NOMO-1 (cell line): ENCODE measurements around the gene PTPN14.
A peak's percentile ranks its signal among the peaks of the same experiment; 100 is the strongest.

ENCODE experiments used
- DNase-seq, 2 experiments: peaks; one replicate each; lab custom pipeline; 2025; ENCODE audit not compliant: unreplicated experiment in 2 of 2; lab: John Stamatoyannopoulos, UW

PTPN14 gene

DNA sequence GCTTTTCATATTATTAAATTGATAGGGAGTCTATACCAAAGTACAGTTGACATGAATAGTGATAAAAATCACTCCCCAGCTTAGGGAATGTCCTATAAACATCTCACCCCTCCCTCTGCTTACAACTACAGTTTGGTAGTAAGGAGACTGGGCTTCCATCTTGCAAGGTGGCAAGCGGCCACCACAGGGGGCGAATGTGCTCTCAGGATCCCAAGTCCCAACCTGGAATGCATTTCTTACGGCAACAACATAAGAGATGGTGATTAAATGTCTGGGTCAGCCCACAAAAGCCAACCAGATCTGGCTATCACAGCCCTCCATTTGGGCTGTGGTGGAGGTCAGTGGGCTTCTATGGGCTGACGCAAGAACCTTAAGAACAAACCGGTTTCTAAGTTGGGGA lies 202.4 kb downstream of the PTPN14 start:
- DNase-seq, result no peak

DNA sequence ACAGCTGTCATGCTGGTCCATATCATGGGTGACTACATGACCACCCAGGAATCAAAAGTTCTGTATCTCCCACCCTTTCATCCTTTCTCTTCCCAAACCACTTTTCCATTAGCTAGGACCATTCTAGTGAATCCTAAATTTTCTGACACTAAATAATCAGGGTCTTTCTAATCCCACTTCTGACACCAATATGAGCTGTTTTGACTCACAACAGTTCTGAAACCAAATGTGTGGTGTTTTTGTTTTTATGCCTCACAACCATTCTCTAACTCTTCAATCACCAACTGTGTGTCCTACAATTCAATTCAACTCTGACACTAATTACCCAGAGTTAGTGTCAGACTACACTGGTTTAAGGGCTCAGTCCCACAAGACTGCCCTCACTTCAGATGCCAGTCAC lies 206.5 kb downstream of the PTPN14 start:
- no peak for DNase-seq

DNA sequence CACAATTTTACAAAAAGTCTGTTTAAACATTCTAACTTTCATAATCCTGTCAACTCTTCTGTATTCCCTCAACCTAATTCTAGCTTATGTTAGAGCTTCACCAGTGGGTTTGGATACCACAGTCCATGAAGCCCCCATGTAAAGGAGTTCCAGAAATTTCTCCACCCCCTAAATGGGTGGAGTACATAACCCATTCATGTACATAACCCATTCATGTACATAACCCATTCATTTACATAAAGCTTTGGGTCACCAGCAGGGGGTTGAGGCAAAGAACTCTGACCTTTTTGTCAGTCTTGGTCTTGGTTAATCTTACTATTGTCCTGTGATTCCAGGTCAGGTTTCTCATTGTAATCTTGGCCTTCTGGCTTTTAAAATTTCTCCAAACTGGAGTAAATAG lies 208.9 kb downstream of the PTPN14 start:
- no peak for DNase-seq

DNA sequence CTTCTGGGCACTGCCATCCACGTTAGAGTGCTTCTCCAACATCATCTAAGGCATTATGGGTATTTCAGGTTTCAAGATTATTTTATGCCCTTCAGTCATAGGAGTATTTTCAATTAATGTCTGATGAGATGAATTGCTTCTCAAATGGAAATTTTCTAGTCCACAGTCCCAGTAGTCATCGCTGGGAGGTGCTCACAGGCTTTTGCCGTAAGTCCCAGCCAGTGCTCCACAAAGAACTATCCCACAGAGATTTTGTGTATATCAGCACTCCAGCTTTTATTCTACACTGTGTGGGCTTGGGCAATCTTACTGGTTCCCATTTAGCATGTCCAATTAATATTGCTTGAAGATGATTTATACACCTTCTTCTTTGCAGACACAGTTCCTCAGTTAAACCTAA lies 209.5 kb downstream of the PTPN14 start:
- no peak for DNase-seq

DNA sequence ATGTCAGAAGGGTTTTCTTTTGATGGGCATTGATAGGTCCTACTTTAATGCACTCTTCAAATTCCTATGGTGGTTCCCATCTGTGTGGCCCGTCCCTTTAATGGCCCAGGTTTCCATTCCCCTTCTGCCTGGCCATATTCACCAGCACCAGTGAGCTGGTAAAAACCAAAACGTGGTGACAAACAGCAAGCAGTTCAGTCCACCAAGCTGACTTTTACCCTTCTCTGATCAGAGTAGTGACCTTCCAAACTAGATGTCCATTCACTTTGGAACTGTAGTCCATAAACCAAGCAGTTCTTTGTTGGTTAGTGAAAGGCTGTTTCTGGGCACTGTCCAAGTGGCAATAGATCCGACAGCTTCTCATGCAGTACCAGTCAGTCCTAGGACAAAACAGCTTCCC lies 209.9 kb downstream of the PTPN14 start:
- DNase-seq, result no peak

DNA sequence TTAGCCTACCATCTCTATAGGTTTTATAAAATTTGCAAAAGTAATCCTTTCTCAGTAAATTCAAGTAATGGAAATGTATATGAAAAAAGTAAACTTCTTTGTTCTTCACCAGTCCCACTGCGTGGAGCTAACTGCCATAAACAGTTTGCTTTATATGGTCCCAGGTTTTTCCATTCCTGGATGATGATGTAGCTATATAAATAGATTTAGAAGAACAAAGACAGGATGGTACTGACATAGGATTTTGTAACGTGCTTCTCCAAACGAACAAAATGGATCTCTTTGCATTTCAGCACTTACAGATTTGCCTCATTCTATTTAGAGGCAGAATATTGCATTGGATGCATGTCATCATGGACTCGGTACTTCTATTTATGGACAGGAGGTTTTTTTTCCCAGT lies 213.2 kb downstream of the PTPN14 start:
- no peak for DNase-seq

DNA sequence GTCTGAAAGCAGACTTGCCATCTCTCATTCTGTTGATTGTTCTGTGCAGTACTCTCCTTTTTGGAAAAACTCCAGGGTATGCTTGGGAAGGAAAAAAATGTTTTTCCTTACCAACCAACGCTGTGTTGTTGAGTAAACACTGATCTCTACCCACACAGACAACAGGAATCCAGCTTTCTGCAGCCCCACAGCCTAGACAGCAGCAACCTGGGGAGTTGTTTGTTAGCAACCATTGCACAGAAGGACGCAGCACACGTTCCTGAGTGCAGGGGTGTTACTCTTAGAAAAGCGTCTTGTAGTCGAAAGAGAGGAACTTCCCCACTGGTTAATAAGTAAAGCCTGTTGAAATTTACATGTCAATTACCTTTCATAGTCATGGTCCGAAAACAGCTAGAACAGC lies 213.9 kb downstream of the PTPN14 start:
- no peak for DNase-seq

DNA sequence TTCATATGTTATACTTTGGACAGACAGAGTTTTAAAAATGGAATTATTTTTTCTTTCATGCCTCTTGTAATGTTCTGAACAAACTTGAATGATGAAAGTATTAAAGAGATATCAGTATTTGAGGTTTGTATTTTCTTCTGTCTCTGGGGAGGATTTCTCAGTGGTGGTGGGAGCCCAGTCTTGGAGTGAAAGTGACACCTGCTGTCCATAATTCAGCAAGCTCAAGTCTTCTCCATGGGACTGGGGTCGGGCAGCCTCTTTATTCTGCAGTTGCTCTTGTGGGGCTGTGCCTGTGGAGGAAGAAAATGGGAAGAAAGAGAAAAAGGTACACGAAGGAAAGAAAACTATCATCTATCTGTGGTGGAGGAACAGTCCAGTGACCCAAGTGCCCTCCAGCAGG lies 214.4 kb downstream of the PTPN14 start:
- DNase-seq, result no peak

DNA sequence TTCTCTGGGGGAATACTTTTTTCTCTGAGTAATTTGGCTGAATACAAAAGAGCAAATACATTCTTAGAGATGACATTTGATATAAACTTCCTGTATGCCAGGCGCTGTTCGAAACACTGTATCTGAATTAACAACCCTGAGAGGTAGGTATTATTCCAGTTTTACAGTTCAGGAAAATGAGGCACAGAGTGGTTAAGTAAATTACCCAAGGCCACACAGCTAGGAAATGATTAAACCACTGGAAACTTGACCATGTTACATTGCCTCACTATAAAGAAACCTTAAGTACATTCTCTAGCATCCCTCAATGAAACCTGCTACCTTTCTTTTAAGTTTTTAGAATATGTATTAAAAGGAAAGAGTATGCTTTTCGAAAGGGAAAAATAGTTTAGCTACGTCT lies 215.8 kb downstream of the PTPN14 start:
- no peak for DNase-seq

DNA sequence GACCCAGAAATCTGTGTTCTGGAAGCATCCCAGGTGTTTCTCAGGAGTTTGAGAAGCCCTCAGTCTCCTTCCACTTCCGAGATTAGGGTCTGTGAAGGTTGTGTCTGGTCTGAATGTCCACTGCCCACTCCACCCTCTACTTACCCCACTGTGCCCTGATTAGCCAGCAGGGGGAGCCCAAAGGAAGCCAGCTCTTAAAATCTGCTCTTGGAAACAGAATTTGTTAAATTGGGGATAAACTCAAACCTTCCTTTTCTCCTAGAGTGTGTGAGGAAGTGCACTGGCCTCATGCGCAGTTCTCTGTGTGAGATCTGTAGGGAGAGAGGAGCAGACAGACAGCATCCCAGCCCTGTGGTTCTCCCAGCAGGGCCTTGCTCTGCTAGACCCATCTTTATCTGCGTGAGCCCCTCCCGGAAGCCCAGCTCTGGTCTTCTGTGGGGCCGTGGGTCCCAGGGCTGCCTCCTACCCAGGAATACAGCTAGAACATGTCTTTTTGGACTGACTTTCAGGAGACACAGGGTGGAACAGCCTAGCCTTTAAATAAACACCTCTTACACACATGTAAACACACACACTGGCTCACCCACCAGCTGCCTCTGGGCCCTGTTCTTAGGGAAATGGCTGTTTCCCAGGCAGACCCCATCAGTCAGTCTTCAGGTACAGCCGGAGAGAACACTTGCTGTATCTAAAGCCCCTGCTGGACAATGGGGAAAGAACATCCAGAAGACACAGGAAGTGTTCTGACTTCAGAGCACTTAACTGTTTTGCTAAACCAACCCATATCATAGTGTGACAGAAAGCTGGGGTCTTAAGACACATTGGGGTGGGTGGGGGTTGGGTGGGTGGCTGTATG lies 218.2 kb downstream of the PTPN14 start:
- peak in 1 of 2 experiments; percentile 1 for DNase-seq

DNA sequence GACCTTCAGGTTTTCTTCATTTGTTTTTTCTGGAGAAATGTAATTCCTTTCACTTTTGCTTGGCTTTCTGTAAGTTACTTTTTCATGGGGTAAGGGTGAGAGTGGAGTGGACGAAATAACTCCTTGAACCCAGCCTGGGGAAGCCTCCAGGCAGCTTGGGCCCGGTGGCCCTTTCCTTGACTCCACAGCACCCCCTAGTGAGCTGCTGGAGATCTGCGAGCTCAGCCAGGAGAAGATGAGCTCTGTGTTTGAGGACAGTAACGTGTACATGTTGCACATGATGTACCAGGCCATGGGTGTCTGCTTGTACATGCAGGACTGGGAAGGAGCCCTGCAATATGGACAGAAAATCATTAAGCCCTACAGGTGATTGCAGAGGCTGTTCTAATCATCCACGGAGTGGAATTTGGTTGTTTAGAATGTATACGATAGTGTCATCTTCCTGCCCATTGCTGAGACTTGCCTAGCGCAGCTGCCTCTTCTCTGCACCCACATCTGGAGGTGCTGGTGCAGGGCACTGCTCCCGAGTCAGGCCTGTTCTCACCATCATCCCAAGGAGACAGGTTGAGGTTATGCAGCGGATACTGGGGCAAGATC lies 219.5 kb downstream of the PTPN14 start:
- DNase-seq, result peak; percentile 12 to 35

DNA sequence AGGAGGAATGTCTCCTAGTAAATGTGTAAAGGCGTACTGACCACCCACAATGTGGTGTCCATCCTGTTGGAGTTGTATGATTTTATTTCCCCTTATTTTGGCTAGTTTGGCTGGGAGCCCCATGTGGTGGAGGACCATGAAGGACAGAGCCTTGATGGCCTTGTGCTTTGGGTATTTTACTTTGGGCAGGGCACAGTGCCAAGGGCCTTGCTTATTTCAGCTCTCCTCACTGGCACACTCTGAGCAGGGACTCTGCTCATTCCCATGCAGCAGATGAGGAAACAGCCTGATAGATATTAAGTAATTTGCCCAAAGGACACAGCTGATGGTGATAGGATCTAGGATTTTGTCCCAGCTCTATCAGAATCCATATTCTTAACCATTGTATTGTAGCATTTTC lies 220.2 kb downstream of the PTPN14 start:
- DNase-seq, result no peak

DNA sequence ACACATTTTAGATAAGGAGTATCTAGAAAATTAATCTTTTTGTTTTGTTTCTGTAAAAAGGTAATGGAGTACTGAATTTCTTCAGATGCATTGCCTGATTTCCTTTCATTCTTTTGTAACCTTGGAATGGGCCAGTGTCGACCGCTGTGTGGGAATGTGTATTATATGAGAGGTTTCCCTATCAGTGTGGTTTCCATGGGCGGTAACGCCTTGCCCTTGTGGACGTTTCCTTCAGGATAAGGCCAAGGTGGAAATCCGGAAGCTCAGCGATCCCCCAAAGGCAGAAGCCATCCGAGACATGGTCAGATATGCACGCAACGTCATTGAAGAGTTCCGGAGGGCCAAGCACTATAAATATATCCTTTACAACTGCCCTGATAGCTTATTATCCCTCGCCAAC lies 220.7 kb downstream of the PTPN14 start:
- no peak for DNase-seq

DNA sequence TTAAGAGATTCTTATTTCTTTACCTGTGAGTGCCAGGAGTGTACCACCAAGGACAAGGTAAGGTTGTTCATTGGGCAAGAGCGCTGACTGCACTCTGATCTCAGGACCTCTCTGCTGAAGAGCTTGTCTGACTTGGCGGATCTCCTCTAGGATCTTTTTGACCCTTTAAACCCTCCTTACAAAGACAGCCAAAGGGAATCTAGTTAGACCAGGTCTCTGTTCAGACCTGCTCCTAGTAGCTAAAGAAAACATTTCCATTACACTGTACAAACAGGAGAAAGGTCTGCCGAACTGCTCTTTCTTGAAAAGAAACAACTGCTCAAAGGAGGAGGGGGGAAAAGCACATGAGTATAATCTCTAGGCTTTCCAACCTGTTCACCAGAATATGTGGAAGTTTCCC lies 221.2 kb downstream of the PTPN14 start:
- no peak for DNase-seq

DNA sequence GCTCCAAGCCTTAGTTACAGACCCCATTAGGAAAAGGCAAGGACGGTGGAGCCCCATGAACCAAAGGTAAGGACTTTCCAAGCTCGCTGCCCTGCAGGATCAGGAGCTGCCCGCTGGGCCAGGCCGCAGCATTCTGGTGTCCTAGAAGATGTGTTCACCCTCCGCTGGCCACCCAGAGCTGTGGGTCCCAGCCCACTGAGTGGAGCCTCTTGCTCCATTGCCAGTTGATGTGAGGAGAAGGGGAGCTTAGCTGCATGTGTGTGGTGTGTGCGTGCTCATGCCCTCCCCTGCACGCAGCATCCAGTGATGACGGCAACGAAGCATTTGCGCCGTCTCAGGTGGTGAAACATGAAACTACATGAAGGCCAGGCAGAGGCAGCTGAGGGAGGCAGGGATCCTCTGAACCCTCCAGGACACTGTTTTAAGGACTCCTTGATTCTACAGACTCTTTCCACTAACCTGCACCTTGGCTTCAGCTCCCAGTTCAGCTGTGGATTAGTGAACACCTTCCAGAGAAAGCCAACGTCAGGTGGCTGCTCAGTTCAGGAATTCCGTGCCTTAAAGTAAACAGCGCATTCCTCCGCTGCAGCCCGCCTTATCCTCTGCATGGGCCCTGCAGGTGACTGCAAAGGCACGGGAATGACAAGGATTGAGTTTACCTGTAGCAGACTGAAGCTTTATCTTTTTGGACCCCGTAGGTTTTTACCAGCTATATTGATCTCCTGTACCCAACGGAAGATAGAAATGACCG lies 221.8 kb downstream of the PTPN14 start:
- no peak for DNase-seq

DNA sequence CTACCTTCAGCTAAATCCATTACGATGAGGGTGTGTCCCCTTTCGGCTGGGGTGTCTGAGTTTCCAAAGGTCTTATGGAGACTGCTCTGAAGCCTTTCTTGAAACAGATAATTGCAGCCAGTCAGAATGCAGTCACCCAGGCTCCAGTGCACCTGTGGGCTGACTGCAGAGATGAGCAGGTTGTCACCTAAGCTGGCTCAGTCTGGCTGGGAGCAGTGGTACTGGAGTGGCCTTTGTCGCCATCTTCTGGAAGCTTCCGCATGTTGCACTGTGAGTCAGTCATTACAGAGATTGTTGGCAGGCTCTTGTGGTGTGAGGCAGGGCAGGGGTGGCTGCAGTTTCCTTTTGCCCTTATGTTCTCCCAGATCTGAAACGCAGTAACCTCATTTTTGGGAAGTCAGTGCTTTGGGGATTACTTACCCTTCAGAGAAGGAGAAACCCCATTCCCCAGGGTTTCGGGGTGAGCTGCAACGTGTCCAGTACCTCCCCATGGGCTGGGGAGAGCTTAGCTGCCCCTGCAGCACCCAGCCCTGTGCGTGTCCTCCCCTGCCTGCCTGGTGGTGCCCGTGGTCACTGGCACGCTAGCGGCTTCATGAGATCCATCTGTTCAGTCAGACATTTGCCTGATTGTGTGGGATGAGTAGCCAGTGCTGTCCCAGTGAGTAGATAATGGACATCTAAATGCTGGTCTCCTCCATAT lies 222.5 kb downstream of the PTPN14 start:
- peak; percentile 44 to 77 for DNase-seq

DNA sequence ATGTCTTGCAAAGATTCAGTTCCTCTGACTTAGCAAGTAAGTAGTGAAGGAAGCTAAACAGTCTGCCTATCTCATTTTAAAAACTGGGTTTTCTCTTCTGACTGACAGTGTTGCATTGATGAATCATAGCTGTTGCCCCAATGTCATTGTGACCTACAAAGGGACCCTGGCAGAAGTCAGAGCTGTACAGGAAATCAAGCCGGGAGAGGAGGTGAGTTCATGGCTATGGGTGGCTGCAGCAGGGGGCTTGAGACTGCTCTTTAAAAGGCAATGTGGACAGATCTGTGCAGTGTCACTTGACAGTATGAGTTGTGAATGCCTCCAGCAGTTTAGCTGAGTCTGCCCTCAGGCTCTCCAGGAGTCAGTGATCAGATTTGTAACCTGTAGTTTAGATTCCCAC lies 223.9 kb downstream of the PTPN14 start:
- DNase-seq, result peak in 1 of 2 experiments; percentile 21

DNA sequence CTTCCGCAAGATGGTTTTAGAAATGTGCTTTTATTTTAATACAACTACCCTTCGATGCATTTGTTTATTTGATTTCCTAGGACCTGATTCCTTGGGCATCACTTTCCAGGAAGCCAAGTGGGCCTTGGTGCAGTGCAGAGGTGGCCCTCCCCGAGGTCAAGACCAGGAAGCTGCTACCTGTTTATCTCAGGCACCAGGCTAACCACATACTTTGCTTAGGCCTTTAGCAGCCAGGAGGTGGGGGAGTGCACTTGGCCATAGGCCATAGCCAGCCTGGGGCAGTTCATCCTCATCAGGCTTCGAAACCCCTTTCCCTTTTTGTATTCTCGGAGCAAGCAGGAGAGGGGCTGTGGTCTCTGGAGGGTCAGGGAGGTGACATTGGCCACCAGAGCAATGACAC lies 225.0 kb downstream of the PTPN14 start:
- DNase-seq, result no peak

DNA sequence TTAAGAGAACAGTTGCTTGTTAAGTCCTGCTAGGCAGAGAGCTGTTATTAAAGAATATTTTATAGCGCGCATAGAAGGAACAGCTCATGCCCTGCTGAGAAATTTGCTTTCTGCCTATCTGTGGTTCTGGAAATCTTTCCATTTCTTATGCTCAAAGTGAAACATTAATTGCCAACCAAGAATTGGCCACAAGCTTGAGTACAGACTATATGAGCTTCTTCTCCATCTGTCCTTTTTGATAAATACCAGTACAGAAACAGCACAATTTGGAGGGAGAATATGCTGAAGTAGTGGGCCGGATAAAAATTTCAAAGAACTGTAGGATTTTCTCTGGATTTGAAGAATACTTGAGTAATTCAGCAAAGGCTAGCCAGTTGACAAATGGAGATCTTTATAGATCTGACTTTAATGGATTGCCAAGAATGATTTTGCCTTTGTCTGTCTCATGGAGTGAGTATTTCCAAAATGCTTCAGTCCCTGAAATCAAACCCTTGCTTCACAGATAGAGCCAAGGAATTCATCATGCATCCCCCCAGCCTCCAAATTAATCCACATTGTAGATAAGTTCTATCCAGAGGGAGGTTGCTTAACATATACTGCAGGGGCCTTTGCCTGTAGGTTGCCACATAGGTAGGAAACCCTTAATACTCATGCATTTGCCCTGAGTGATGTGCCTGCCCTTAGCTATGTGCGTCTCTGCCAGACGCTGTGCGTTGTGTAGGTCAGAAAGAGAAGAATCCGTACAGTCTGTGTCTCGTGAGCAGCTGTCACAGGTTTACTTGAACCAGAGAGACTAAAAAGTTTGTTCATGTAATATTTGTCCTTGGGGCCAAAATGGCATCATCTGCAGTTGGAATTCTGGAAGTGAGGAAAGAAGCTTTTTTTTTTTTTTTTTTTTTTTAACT lies 226.3 kb downstream of the PTPN14 start:
- no peak for DNase-seq
